Sigmoid colon (tissue), 7 donors: ENCODE data around the gene INO80B. TPM values are rescaled to one million over a fixed set of nuclear protein-coding genes. Genes with fewer than 3 reads are reported as not detected.
A peak's percentile ranks its signal among the peaks of the same experiment; 100 is the strongest.
"Not testable (repeated sequence)": the region's sequence is repeated elsewhere in the genome, so short reads cannot be mapped to it uniquely, and the experiment has no call there.

Experiments used
- DNase-seq: peaks from one replicate; pipeline ENCODE4 v3.0.0-alpha.2; 2019
- H3K27ac ChIP-seq, 4 donors: fragments of 200-600 bp; sonication (generic); one replicate each; pipeline ENCODE4 v1.5.1; 2016 to 2019; ENCODE audit warnings: mild to moderate bottlenecking in 1 of 4
- H3K27me3 ChIP-seq, 3 donors: fragments of 200-600 bp; sonication (generic); one replicate each; pipeline ENCODE4 v1.5.1; 2019; ENCODE audit warnings: mild to moderate bottlenecking in 1 of 3
- H3K36me3 ChIP-seq, 4 donors: fragments of 200-600 bp; sonication (generic); one replicate each; pipeline ENCODE4 v1.5.1; 2016 to 2019
- H3K4me1 ChIP-seq, 4 donors: fragments of 200-600 bp; sonication (generic); one replicate each; pipeline ENCODE4 v1.5.1; 2017 to 2019
- H3K4me3 ChIP-seq, 4 donors: fragments of 200-600 bp; sonication (generic); one replicate each; pipeline ENCODE4 v1.5.1; 2017 to 2019; ENCODE audit warnings: mild to moderate bottlenecking in 2 of 4, moderate library complexity in 1 of 4
- H3K9me3 ChIP-seq, 4 donors: fragments of 200-600 bp in 3 of 4; sonication (generic) in 3 of 4; one replicate each; pipeline versions ENCODE4 v1.5.1 to v1.6.1; 2013 to 2019
- CTCF ChIP-seq, 4 experiments: fragments of 450-650 bp in 3 of 4; fragments of 200-600 bp in 1 of 4; IDR thresholded peaks; one replicate each; pipeline ENCODE4 v1.5.1; 2016 to 2019; ENCODE audit warnings: antibody characterized with exemption in 4 of 4, mild to moderate bottlenecking in 3 of 4, moderate library complexity in 2 of 4
- EP300 ChIP-seq, 4 donors: sonication (generic); formaldehyde crosslinking; IDR thresholded peaks; one replicate each; pipeline ENCODE4 v1.6.1; 2017; ENCODE audit warnings: antibody characterized with exemption in 4 of 4
- POLR2A ChIP-seq, 2 donors: fragments of 450-650 bp; IDR thresholded peaks; one replicate each; pipeline ENCODE4 v1.6.1; 2016; ENCODE audit warnings: antibody characterized with exemption in 2 of 2, mild to moderate bottlenecking in 2 of 2, moderate library complexity in 2 of 2
- POLR2AphosphoS5 ChIP-seq, 4 donors: sonication (generic); formaldehyde crosslinking; IDR thresholded peaks; one replicate each; pipeline ENCODE4 v1.6.1; 2017; ENCODE audit warnings: antibody characterized with exemption in 4 of 4
- WGBS, 2 donors: extraction: QIAGEN DNeasy Blood & Tissue Kit; methylation state at CpG; one replicate each; pipeline ENCODE4 v1.1.7; 2013; 5-methylcytosine and 5-hydroxymethylcytosine counted together
- intact Hi-C: fragments of 100-400 bp; cut with DNase I; formaldehyde crosslinking; loops from one replicate; pipeline ENCODE4 v1.15.1; 2023
- polyA plus RNA-seq, 3 donors: library from polyadenylated mRNA; stranded (reverse); fragments of 200-250 nt; gene quantifications; one replicate each; pipeline ENCODE4 v1.2.3, GENCODE V29; 2013
- total RNA-seq, 4 donors: library from RNA; depleted of rRNA; stranded (reverse); fragments of >200 nt; gene quantifications; one replicate each; pipeline ENCODE4 v1.1.0, GENCODE V29; 2016
- donor health status: healthy with polysubstance abuse.
- donor health status: Bipolar disorder and iron deficiency.
- donor health status: healthy.

INO80B gene
- total and polyA plus RNA-seq, 7 donors, result 7.5 to 41.8 (median 19.2) TPM

- intact Hi-C loops, result loop anchor here (1.0 to 2.0 kb wide), 5 partner anchors 24 to 104 kb away; partner anchors contain the start of genes AUP1, DOK1, HTRA2 and INO80B
- H3K9me3 ChIP-seq, result no peaks in the 10 kb centered on the region
- H3K4me3 ChIP-seq, result peak within 1 kb of the TSS; percentile 62 to 79 (median 76)
- H3K36me3 ChIP-seq, result peaks cover 0 to 58% (median 8%) of the 10 kb centered on the region in 4 donors
- H3K27me3 ChIP-seq, result no peaks in the 10 kb centered on the region
- TF ChIP-seq CTCF (IDR thresholded peaks at IDR 0.05) (peak; percentile 81 to 91 (median 84)), POLR2AphosphoS5 (IDR thresholded peaks at IDR 0.05) (peak; percentile 69 to 81 (median 78)), EP300 (IDR thresholded peaks at IDR 0.05) (no peak), POLR2A (IDR thresholded peaks at IDR 0.05) (peak in 1 of 2 donors; percentile 46)
- H3K4me1 ChIP-seq, result peaks cover 0 to 33% (median 28%) of the 10 kb centered on the region in 4 donors
- DNase-seq, result peak; percentile 98
- WGBS, 2 donors, result 1% methylated on average over 50 of the region's 50 CpGs
- H3K27ac ChIP-seq, result peak within 1 kb of the TSS; percentile 87 to 92 (median 90)
Observed at GRCh38 chr2:74482801-74483674, 28.2 kb downstream of the INO80B start, which contains the start of the genes CCDC142 and TTC31. Gene CCDC142 (minus strand): TSS chr2:74482998. CDS start chr2:74482837, 161 bp downstream. Gene TTC31 (plus strand): TSS chr2:74483081. CDS start chr2:74483096, 15 bp downstream.

DNA sequence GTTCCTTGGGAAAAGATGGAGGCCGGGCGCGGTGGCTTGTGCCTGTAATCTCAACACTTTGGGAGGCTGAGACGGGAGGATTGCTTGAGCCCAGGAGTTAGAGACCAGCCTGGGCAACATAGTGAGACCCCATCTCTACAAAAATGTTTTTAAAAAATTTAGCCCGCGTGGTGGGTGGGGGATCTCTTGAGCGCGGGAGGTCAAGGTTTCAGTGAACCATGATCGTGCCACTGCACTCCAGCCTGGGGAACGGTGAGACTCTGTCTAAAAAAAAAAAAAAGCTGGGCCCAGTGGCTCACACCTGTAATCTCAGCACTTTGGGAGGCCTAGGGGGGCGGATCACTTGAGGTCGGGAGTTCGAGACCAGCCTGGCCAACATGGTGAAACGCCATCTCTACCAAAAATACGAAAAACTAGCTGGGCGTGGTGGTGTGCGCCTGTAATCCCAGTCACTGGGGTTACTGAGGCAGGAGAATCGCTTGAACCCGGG is 28.8 kb downstream of the INO80B start:
- H3K4me1 ChIP-seq, result peaks cover 0 to 33% (median 28%) of the 10 kb centered on the region in 4 donors
- intact Hi-C loops, result loop anchor here (1.0 to 2.0 kb wide), 4 partner anchors 24 to 104 kb away; partner anchors contain the start of genes AUP1, DOK1, HTRA2 and PCGF1
- peaks cover 0 to 58% (median 11%) of the 10 kb centered on the region in 4 donors for H3K36me3 ChIP-seq
- not testable (repeated sequence) for DNase-seq, H3K9me3 ChIP-seq, H3K27me3 ChIP-seq
- H3K27ac ChIP-seq, result peak overlapping the region; percentile 87 to 92 (median 90)
- peak overlapping the region; percentile 62 to 79 (median 76) for H3K4me3 ChIP-seq
- 84 to 86% methylated on average over 19 of the region's 19 CpGs for WGBS, 2 donors

GRCh38 chr2:74486141-74486540 is 31.3 kb downstream of the INO80B start:
- peaks cover 0 to 61% (median 25%) of the 10 kb centered on the region in 4 donors for H3K36me3 ChIP-seq
- H3K27me3 ChIP-seq, result no peaks in the 10 kb centered on the region
- 94 to 97% methylated on average over 2 of the region's 2 CpGs for WGBS, 2 donors
- TF ChIP-seq CTCF (IDR thresholded peaks at IDR 0.05), result no peak
- no peak for TF ChIP-seq EP300 (IDR thresholded peaks at IDR 0.05)
- TF ChIP-seq POLR2AphosphoS5 (IDR thresholded peaks at IDR 0.05), result no peak
- no peak for TF ChIP-seq POLR2A (IDR thresholded peaks at IDR 0.05)
- H3K4me1 ChIP-seq, result peaks cover 0 to 27% (median 21%) of the 10 kb centered on the region in 4 donors
- intact Hi-C loops, result no loop called here
- no peaks in the 10 kb centered on the region for H3K9me3 ChIP-seq
- no peak overlapping the region for H3K4me3 ChIP-seq
- DNase-seq, result no peak
- no peak overlapping the region for H3K27ac ChIP-seq

DNA sequence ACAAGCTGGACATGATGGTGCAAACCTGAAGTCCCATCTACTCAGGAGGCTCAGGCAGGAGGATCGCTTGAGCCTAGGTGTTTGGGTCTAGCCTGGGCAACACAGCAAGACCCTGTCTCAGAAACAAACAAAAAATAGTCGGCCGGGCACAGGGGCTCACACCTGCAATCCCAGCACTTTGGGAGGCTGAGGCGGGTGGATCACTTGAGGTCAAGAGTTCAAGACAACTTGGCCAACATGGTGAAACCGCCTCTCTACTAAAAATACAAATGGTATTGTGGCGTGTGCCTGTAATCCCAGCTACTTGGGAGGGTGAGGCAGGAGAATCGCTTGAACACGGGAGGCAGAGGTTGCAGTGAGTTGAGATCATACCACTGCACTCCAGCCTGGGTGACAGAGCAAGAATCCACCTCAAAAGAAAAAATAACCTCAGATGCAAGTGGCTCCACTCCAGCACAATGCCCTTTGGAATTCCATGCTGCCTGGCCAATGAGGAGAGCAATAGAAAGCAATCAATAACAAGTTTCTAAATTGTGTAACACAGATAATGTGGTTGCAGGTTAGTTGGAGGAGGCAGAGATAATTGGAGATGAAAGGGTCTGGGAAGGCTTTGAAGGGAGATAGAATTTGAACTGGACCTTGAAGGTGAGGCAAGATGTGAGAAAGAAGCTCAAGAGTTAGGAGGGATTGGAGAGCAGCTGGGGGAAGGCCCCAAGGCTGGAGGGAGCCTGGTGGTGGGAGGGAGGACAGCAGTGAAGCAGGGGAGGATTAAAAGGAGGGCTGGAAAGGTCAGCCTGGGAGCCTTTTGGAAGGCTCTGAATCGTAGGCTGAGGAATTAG is 34.0 kb downstream of the INO80B start:
- H3K4me3 ChIP-seq, result no peak overlapping the region
- intact Hi-C loops, result no loop called here
- H3K27ac ChIP-seq, result no peak overlapping the region
- 94 to 96% methylated on average over 9 of the region's 9 CpGs for whole genome bisulfite sequencing, 2 donors
- peaks cover 0 to 8% (median 5%) of the 10 kb centered on the region in 4 donors for H3K4me1 ChIP-seq
- H3K36me3 ChIP-seq, result peaks cover 0 to 88% (median 46%) of the 10 kb centered on the region in 4 donors
- no peak for TF ChIP-seq POLR2AphosphoS5 (IDR thresholded peaks at IDR 0.05)
- TF ChIP-seq POLR2A (IDR thresholded peaks at IDR 0.05), result no peak
- TF ChIP-seq EP300 (IDR thresholded peaks at IDR 0.05), result no peak
- no peak for TF ChIP-seq CTCF (IDR thresholded peaks at IDR 0.05)
- H3K9me3 ChIP-seq, result no peaks in the 10 kb centered on the region
- no peaks in the 10 kb centered on the region for H3K27me3 ChIP-seq
- no peak for DNase-seq
